NT2/D1 (cell line): ENCODE measurements around the gene SUPT5H.
A peak's percentile ranks its signal among the peaks of the same experiment; 100 is the strongest.

Source experiments
- DNase-seq: peaks from one replicate; pipeline ENCODE4 v3.0.0-alpha.2; 2011; ENCODE audit warnings: low read depth, low spot score
- H3K27me3 ChIP-seq: 2 replicates; pipeline ENCODE4 v1.6.0; 2011; ENCODE audit warnings: mild to moderate bottlenecking; ENCODE audit not compliant: insufficient read length, insufficient read depth
- H3K36me3 ChIP-seq: 2 replicates; pipeline ENCODE4 v1.6.1; 2011; ENCODE audit warnings: mild to moderate bottlenecking, low read length, mixed read lengths; ENCODE audit not compliant: insufficient read depth, insufficient read length
- H3K4me1 ChIP-seq: 2 replicates; pipeline ENCODE4 v1.5.1; 2011; ENCODE audit not compliant: insufficient read depth, insufficient read length
- H3K4me3 ChIP-seq: 2 replicates; pipeline ENCODE4 v1.5.1; 2011; ENCODE audit warnings: low read depth; ENCODE audit not compliant: insufficient read length
- H3K9ac ChIP-seq: 2 replicates; pipeline ENCODE4 v1.6.0; 2011; ENCODE audit warnings: low read depth; ENCODE audit not compliant: insufficient read length
- H3K9me3 ChIP-seq: 2 replicates; pipeline ENCODE4 v1.5.1; 2011; ENCODE audit warnings: mild to moderate bottlenecking, low read length; ENCODE audit not compliant: insufficient read depth
- SUZ12 ChIP-seq: IDR thresholded peaks from 2 replicates; pipeline ENCODE4 v1.6.1; 2011; ENCODE audit not compliant: insufficient read length, insufficient read depth; ENCODE audit errors: extremely low read depth
- YY1 ChIP-seq: IDR thresholded peaks from 2 replicates; pipeline ENCODE4 v1.6.1; 2011; ENCODE audit not compliant: insufficient read length, insufficient read depth
- ZNF274 ChIP-seq: IDR thresholded peaks from 2 replicates; pipeline ENCODE4 v1.6.1; 2011; ENCODE audit warnings: mild to moderate bottlenecking, low read depth, low read length

Gene SUPT5H

GRCh38 chr19:39498798-39499642 is 53.6 kb downstream of the SUPT5H start, which contains the start of gene DLL3:
DLL3 (plus strand) TSS chr19:39498947; CDS start chr19:39498975, 28 bp downstream.
- peak within 1 kb of the TSS; percentile 67 for H3K9ac ChIP-seq
- peak within 1 kb of the TSS; percentile 46 for H3K4me3 ChIP-seq
- H3K36me3 ChIP-seq: no peaks in the 10 kb centered on the region
- H3K9me3 ChIP-seq: no peaks in the 10 kb centered on the region
- DNase-seq: no peak
- H3K27me3 ChIP-seq: peaks cover 59% of the 10 kb centered on the region
- H3K4me1 ChIP-seq: peaks cover 5% of the 10 kb centered on the region
- TF ChIP-seq SUZ12 (no peak), YY1 (no peak), ZNF274 (no peak)

- no peak for DNase-seq
- Histone ChIP-seq H3K9ac (no peak overlapping the region), H3K4me3 (no peak overlapping the region), H3K4me1 (peaks cover 5% of the 10 kb centered on the region), H3K27me3 (peaks cover 68% of the 10 kb centered on the region), H3K36me3 (no peaks in the 10 kb centered on the region), H3K9me3 (no peaks in the 10 kb centered on the region)
- TF ChIP-seq SUZ12 (no peak), YY1 (no peak), ZNF274 (no peak)
Measured at GRCh38 chr19:39499932-39500331, 54.5 kb downstream of the SUPT5H start.

GRCh38 chr19:39500543-39500942 is 55.2 kb downstream of the SUPT5H start:
- TF ChIP-seq ZNF274 (no peak), YY1 (no peak), SUZ12 (no peak)
- peaks cover 5% of the 10 kb centered on the region for H3K4me1 ChIP-seq
- no peak overlapping the region for H3K9ac ChIP-seq
- DNase-seq: no peak
- no peaks in the 10 kb centered on the region for H3K36me3 ChIP-seq
- no peak overlapping the region for H3K4me3 ChIP-seq
- peaks cover 74% of the 10 kb centered on the region for H3K27me3 ChIP-seq
- H3K9me3 ChIP-seq: no peaks in the 10 kb centered on the region

- Histone ChIP-seq H3K9ac (no peak overlapping the region), H3K4me3 (no peak overlapping the region), H3K9me3 (0 out of 2 replicates have a peak, but pooled peaks cover 1% of the 10 kb centered on the region), H3K27me3 (peaks cover 82% of the 10 kb centered on the region), H3K4me1 (peaks cover 5% of the 10 kb centered on the region), H3K36me3 (no peaks in the 10 kb centered on the region)
- DNase-seq: no peak
- no peak for TF ChIP-seq SUZ12
- TF ChIP-seq YY1: no peak
- no peak for TF ChIP-seq ZNF274
Measured at GRCh38 chr19:39501340-39501739, 56.0 kb downstream of the SUPT5H start.

- TF ChIP-seq SUZ12: no peak
- TF ChIP-seq YY1: no peak
- no peak for TF ChIP-seq ZNF274
- Histone ChIP-seq H3K36me3 (no peaks in the 10 kb centered on the region), H3K4me1 (peaks cover 5% of the 10 kb centered on the region), H3K9me3 (peaks cover 5% of the 10 kb centered on the region; the same call in 1 of the 2 replicates), H3K27me3 (peaks cover 94% of the 10 kb centered on the region), H3K9ac (no peak overlapping the region), H3K4me3 (no peak overlapping the region)
- peak; percentile 50 for DNase-seq
Measured at GRCh38 chr19:39502640-39503417, 57.4 kb downstream of the SUPT5H start.

- peak overlapping the region; percentile 76 for H3K9ac ChIP-seq
- no peaks in the 10 kb centered on the region for H3K36me3 ChIP-seq
- H3K4me3 ChIP-seq: no peak overlapping the region
- peaks cover 5% of the 10 kb centered on the region; the same call in 1 of the 2 replicates for H3K9me3 ChIP-seq
- DNase-seq: no peak
- TF ChIP-seq SUZ12 (no peak), YY1 (no peak), ZNF274 (no peak)
- H3K27me3 ChIP-seq: peaks cover 74% of the 10 kb centered on the region
- no peaks in the 10 kb centered on the region for H3K4me1 ChIP-seq
Measured at GRCh38 chr19:39506598-39506943, 61.2 kb downstream of the SUPT5H start.
